ENCODE measurements around the gene NKX2-8.

GRCh38 chr14:36553656-36554260, 28.7 kb downstream of the NKX2-8 start:
- TF ChIP-seq CTCF (IDR thresholded peaks at IDR 0.05) = peak; percentile 26 to 62 (median 39)
- TF ChIP-seq POLR2A (IDR thresholded peaks at IDR 0.05) = no peak
